Brain microvascular endothelial cell (primary cell): ENCODE results near the gene DDX39B.

Experiments used
- DNase-seq: peaks from one replicate; pipeline ENCODE4 v3.0.0-alpha.2; 2020
- H3K27ac ChIP-seq: fragments of 250-450 bp; sonication (Bioruptor Pico); 2 replicates; pipeline ENCODE4 v1.5.1; 2020; ENCODE audit warnings: mild to moderate bottlenecking, moderate library complexity
- H3K27me3 ChIP-seq: fragments of 250-450 bp; sonication (Bioruptor Pico); replicated peaks from 2 replicates; pipeline ENCODE4 v1.5.1; 2020; ENCODE audit warnings: mild to moderate bottlenecking
- H3K36me3 ChIP-seq: fragments of 250-450 bp; sonication (Bioruptor Pico); replicated peaks from 2 replicates; pipeline ENCODE4 v1.5.1; 2020; ENCODE audit warnings: mild to moderate bottlenecking
- H3K4me3 ChIP-seq: 2 replicates; pipeline ENCODE4 v1.5.1; 2011; ENCODE audit warnings: low read depth, mild to moderate bottlenecking, control low read depth, low read length, moderate library complexity
- CTCF ChIP-seq: IDR thresholded peaks from 2 replicates; pipeline ENCODE4 v1.5.1; 2011; ENCODE audit warnings: low read depth, mild to moderate bottlenecking, moderate library complexity, low read length, control low read depth, inconsistent platforms; ENCODE audit errors: missing control alignments
- in situ Hi-C: cut with HindIII; loops from 2 replicates; pipeline ENCODE4 v1.10.0; 2017; ENCODE audit warnings: low sequenced_read_pairs, low pct_ligation_motif_present

The DDX39B gene

GRCh38 chr6:31586008-31586407 lies 44.2 kb upstream of the DDX39B start, which contains the start of gene LST1:
LST1 (plus strand) TSS chr6:31586277; CDS start chr6:31587300, 1,023 bp downstream.
- no peak for DNase-seq
- no peak for TF ChIP-seq CTCF
- Histone ChIP-seq H3K27ac (no peak within 1 kb of the TSS), H3K36me3 (no peaks in the 10 kb centered on the region), H3K27me3 (no peaks in the 10 kb centered on the region), H3K4me3 (no peak within 1 kb of the TSS)
- in situ Hi-C loops = no loop called here

GRCh38 chr6:31585491-31585890 lies 43.7 kb upstream of the DDX39B start:
- DNase-seq = no peak
- in situ Hi-C loops = no loop called here
- Histone ChIP-seq H3K36me3 (no peaks in the 10 kb centered on the region), H3K27ac (no peak overlapping the region), H3K27me3 (no peaks in the 10 kb centered on the region), H3K4me3 (no peak overlapping the region)
- TF ChIP-seq CTCF = peak; percentile 65

- no peak within 1 kb of the TSS for H3K27ac ChIP-seq
- peak within 1 kb of the TSS; percentile 80 for H3K4me3 ChIP-seq
- no peak for TF ChIP-seq CTCF
- no peak for DNase-seq
- in situ Hi-C loops = no loop called here
- no peaks in the 10 kb centered on the region for H3K36me3 ChIP-seq
- no peaks in the 10 kb centered on the region for H3K27me3 ChIP-seq
These were observed 40.4 kb upstream of the DDX39B start, which contains the start of gene LTB for GRCh38 chr6:31582230-31582643. LTB (minus strand) TSS chr6:31582424; CDS start chr6:31582417, 7 bp downstream.

- H3K4me3 ChIP-seq = peak overlapping the region; percentile 80
- DNase-seq = peak; percentile 2
- H3K27me3 ChIP-seq = no peaks in the 10 kb centered on the region
- no peak overlapping the region for H3K27ac ChIP-seq
- H3K36me3 ChIP-seq = no peaks in the 10 kb centered on the region
- in situ Hi-C loops = no loop called here
- no peak for TF ChIP-seq CTCF
These were observed 39.8 kb upstream of the DDX39B start for GRCh38 chr6:31581434-31582229.

GRCh38 chr6:31580807-31581433 lies 39.1 kb upstream of the DDX39B start:
- H3K27ac ChIP-seq = no peak overlapping the region
- in situ Hi-C loops = no loop called here

More at GRCh38 chr6:31580807-31581433, 39.1 kb upstream of the DDX39B start:
- peak; percentile 72 for DNase-seq
- H3K4me3 ChIP-seq = peak overlapping the region; percentile 80
- peak; percentile 77 for TF ChIP-seq CTCF
- H3K36me3 ChIP-seq = no peaks in the 10 kb centered on the region
- H3K27me3 ChIP-seq = no peaks in the 10 kb centered on the region
